Measurements from ENCODE around the gene SLC2A6.

SLC2A6 gene
- total RNA-seq, result 4.1 to 4.8 reads per million in 2 donors

GRCh38 chr9:133478851-133479711 is at the start of gene SLC2A6:
Gene SLC2A6 (minus strand): TSS chr9:133479099. CDS start chr9:133479059, 40 bp downstream.
- DNase-seq, result peak; percentile 74

- no peak for DNase-seq
Observed at GRCh38 chr9:133528001-133528875, 49.3 kb upstream of the SLC2A6 start.

GRCh38 chr9:133527444-133527920 is 48.6 kb upstream of the SLC2A6 start:
- no peak for DNase-seq

- no peak for DNase-seq
Observed at GRCh38 chr9:133526721-133527321, 47.9 kb upstream of the SLC2A6 start.

GRCh38 chr9:133525677-133526076 is 46.8 kb upstream of the SLC2A6 start:
- no peak for DNase-seq

GRCh38 chr9:133524679-133525228 is 45.9 kb upstream of the SLC2A6 start, which contains the start of gene MYMK:
Gene MYMK (minus strand): TSS chr9:133524959. CDS start chr9:133524844, 115 bp downstream.
- no peak for DNase-seq

- DNase-seq, result no peak
Observed at GRCh38 chr9:133524146-133524545, 45.2 kb upstream of the SLC2A6 start.

- DNase-seq, result no peak
Observed at GRCh38 chr9:133523106-133523505, 44.2 kb upstream of the SLC2A6 start.

- DNase-seq, result no peak
Observed at GRCh38 chr9:133522073-133522910, 43.4 kb upstream of the SLC2A6 start.

GRCh38 chr9:133521122-133522072 is 42.5 kb upstream of the SLC2A6 start:
- DNase-seq, result no peak

- no peak for DNase-seq
Observed at GRCh38 chr9:133520121-133520835, 41.4 kb upstream of the SLC2A6 start.

GRCh38 chr9:133519693-133520092 is 40.8 kb upstream of the SLC2A6 start:
- no peak for DNase-seq

- no peak for DNase-seq
Observed at GRCh38 chr9:133518706-133519449, 40.0 kb upstream of the SLC2A6 start.

- DNase-seq, result no peak
Observed at GRCh38 chr9:133518200-133518599, 39.3 kb upstream of the SLC2A6 start.

GRCh38 chr9:133517711-133518110 is 38.8 kb upstream of the SLC2A6 start:
- no peak for DNase-seq

- DNase-seq, result no peak
Observed at GRCh38 chr9:133516961-133517350, 38.1 kb upstream of the SLC2A6 start.

- DNase-seq, result no peak
Observed at GRCh38 chr9:133516256-133516960, 37.5 kb upstream of the SLC2A6 start.

GRCh38 chr9:133515615-133516255 is 36.8 kb upstream of the SLC2A6 start:
- no peak for DNase-seq
